Glutamatergic neuron (in vitro differentiated cells): ENCODE results near the gene EPYC. TPM values are rescaled to one million over a fixed set of nuclear protein-coding genes. Genes with fewer than 3 reads are reported as not detected.

ENCODE experiments used
- DNase-seq: peaks from one replicate; pipeline ENCODE4 v3.0.0; 2022
- H3K27ac Mint-ChIP-seq: one replicate; pipeline ENCODE4 v1.8.0; 2020; ENCODE audit warnings: mild to moderate bottlenecking, mixed read lengths, inconsistent platforms; ENCODE audit not compliant: unreplicated experiment
- H3K27me3 Mint-ChIP-seq: one replicate; pipeline ENCODE4 v1.8.0; 2020; ENCODE audit warnings: mild to moderate bottlenecking, moderate library complexity, mixed read lengths, inconsistent platforms; ENCODE audit not compliant: unreplicated experiment
- H3K36me3 Mint-ChIP-seq: one replicate; pipeline ENCODE4 v1.8.0; 2020; ENCODE audit warnings: mild to moderate bottlenecking, mixed read lengths, inconsistent platforms; ENCODE audit not compliant: unreplicated experiment
- H3K4me1 Mint-ChIP-seq: one replicate; pipeline ENCODE4 v1.8.0; 2020; ENCODE audit warnings: mild to moderate bottlenecking, low read depth, mixed read lengths, inconsistent platforms; ENCODE audit not compliant: unreplicated experiment
- H3K4me3 Mint-ChIP-seq: one replicate; pipeline ENCODE4 v1.8.0; 2020; ENCODE audit warnings: mild to moderate bottlenecking, mixed read lengths, inconsistent platforms; ENCODE audit not compliant: unreplicated experiment
- H3K9me3 Mint-ChIP-seq: one replicate; pipeline ENCODE4 v1.8.0; 2020; ENCODE audit warnings: mild to moderate bottlenecking, moderate library complexity, mixed read lengths, inconsistent platforms; ENCODE audit not compliant: unreplicated experiment
- CTCF ChIP-seq: fragments of 200-600 bp; sonication (generic); IDR thresholded peaks from one replicate; pipeline ENCODE4 v1.5.0; 2021; ENCODE audit not compliant: partially characterized antibody, unreplicated experiment
- total RNA-seq: library from RNA; stranded (reverse); fragmentation: NEBNext Ultra II Directional; extraction: Animal tissue kit (Norgen Biotek cat#: 25700); gene quantifications from one replicate; pipeline ENCODE4 v1.2.1, GENCODE V29; 2021; ENCODE audit not compliant: unreplicated experiment

Gene EPYC
- total RNA-seq, 1 donor from 2014 or later: not detected

- no peak overlapping the region for H3K4me3 Mint-ChIP-seq
- no peaks in the 10 kb centered on the region for H3K36me3 Mint-ChIP-seq
- no peaks in the 10 kb centered on the region for H3K9me3 Mint-ChIP-seq
- peak overlapping the region; percentile 39 for H3K27ac Mint-ChIP-seq
- DNase-seq: no peak
- no peaks in the 10 kb centered on the region for H3K27me3 Mint-ChIP-seq
- TF ChIP-seq CTCF: no peak
- peaks cover 8% of the 10 kb centered on the region for H3K4me1 Mint-ChIP-seq
Observed at GRCh38 chr12:91043408-91043807, 38.6 kb upstream of the EPYC start.

- no peak for TF ChIP-seq CTCF
- Mint-ChIP-seq H3K36me3 (no peaks in the 10 kb centered on the region), H3K9me3 (peaks cover 2% of the 10 kb centered on the region), H3K4me1 (peaks cover 8% of the 10 kb centered on the region), H3K27me3 (no peaks in the 10 kb centered on the region), H3K4me3 (no peak overlapping the region), H3K27ac (no peak overlapping the region)
- DNase-seq: no peak
Observed at GRCh38 chr12:91040096-91040755, 35.5 kb upstream of the EPYC start.

GRCh38 chr12:91037276-91037675 lies 32.5 kb upstream of the EPYC start:
- TF ChIP-seq CTCF: no peak
- peaks cover 2% of the 10 kb centered on the region for H3K9me3 Mint-ChIP-seq
- H3K4me1 Mint-ChIP-seq: no peaks in the 10 kb centered on the region
- H3K27ac Mint-ChIP-seq: no peak overlapping the region
- no peaks in the 10 kb centered on the region for H3K36me3 Mint-ChIP-seq
- H3K27me3 Mint-ChIP-seq: no peaks in the 10 kb centered on the region
- no peak overlapping the region for H3K4me3 Mint-ChIP-seq
- DNase-seq: no peak

- Mint-ChIP-seq H3K9me3 (peaks cover 2% of the 10 kb centered on the region), H3K36me3 (no peaks in the 10 kb centered on the region), H3K4me1 (no peaks in the 10 kb centered on the region), H3K27me3 (no peaks in the 10 kb centered on the region), H3K4me3 (no peak overlapping the region), H3K27ac (no peak overlapping the region)
- TF ChIP-seq CTCF: no peak
- no peak for DNase-seq
Observed at GRCh38 chr12:91033251-91033650, 28.5 kb upstream of the EPYC start.

GRCh38 chr12:91023326-91024004 lies 18.7 kb upstream of the EPYC start:
- Mint-ChIP-seq H3K36me3 (no peaks in the 10 kb centered on the region), H3K9me3 (no peaks in the 10 kb centered on the region), H3K4me3 (no peak overlapping the region), H3K27me3 (peaks cover 1% of the 10 kb centered on the region), H3K4me1 (no peaks in the 10 kb centered on the region), H3K27ac (no peak overlapping the region)
- DNase-seq: no peak
- no peak for TF ChIP-seq CTCF
